HEK293 (cell line): ENCODE data around the gene SLC16A10.
"Not testable (repeated sequence)": the region's sequence is repeated elsewhere in the genome, so short reads cannot be mapped to it uniquely, and the experiment has no call there.

Source experiments
- CTCF ChIA-PET: fragments of 350-600 bp; formaldehyde crosslinking; extraction: SDS; loops from one replicate; lab custom pipeline; 2021; ENCODE audit warnings: antibody characterized with exemption; lab: Yijun Ruan, JAX
- POLR2A ChIA-PET: fragments of 300-600 bp; formaldehyde crosslinking; extraction: SDS; loops from one replicate; lab custom pipeline; 2020; ENCODE audit warnings: antibody characterized with exemption, inconsistent platforms; lab: Yijun Ruan, JAX
- H3K27ac ChIP-seq: fragments of 200-500 bp; sonication (Bioruptor generic); 2 replicates; pipeline ENCODE4 v1.5.1; 2014; ENCODE audit warnings: low read depth, low read length, control low read depth, inconsistent platforms; ENCODE audit errors: extremely low read depth
- H3K36me3 ChIP-seq, 2 experiments: fragments of 200-500 bp in 1 of 2; sonication (Bioruptor generic) in 1 of 2; 1 replicate in 1 of 2; 2 replicates in 1 of 2; pipeline ENCODE4 v1.5.1; 2014 to 2017; ENCODE audit warnings: inconsistent platforms in 2 of 2, low read length in 2 of 2; ENCODE audit not compliant: control insufficient read depth in 2 of 2, insufficient read depth in 1 of 2
- H3K4me1 ChIP-seq: fragments of 200-500 bp; sonication (Bioruptor generic); 2 replicates; pipeline ENCODE4 v1.5.1; 2014; ENCODE audit warnings: mild to moderate bottlenecking, low read length, inconsistent platforms; ENCODE audit not compliant: control insufficient read depth, insufficient read depth
- H3K4me3 ChIP-seq: 2 replicates; pipeline ENCODE4 v1.5.1; 2011; ENCODE audit warnings: low read depth, mild to moderate bottlenecking, control low read depth, low read length, moderate library complexity
- H3K9me3 ChIP-seq: fragments of 200-500 bp; sonication (Bioruptor generic); 2 replicates; pipeline ENCODE4 v1.5.1; 2014; ENCODE audit warnings: low read depth, low read length, inconsistent platforms; ENCODE audit not compliant: control insufficient read depth, insufficient read depth
- BCL11A ChIP-seq: fragments of 450-650 bp; formaldehyde crosslinking; IDR thresholded peaks from 2 replicates; pipeline ENCODE4 v1.5.1; 2016; ENCODE audit warnings: low read depth, missing biosample characterization, missing genetic modification characterization
- CTCF ChIP-seq: fragments of 450-650 bp; formaldehyde crosslinking; IDR thresholded peaks from 2 replicates; pipeline ENCODE4 v1.5.1; 2016; ENCODE audit warnings: missing biosample characterization, missing genetic modification characterization
- ELK4 ChIP-seq: IDR thresholded peaks from 2 replicates; pipeline ENCODE4 v1.6.1; 2011; ENCODE audit warnings: mild to moderate bottlenecking, low read depth, low read length, borderline replicate concordance
- KLF8 ChIP-seq: fragments of 450-650 bp; formaldehyde crosslinking; IDR thresholded peaks from 2 replicates; pipeline ENCODE4 v1.5.1; 2016; ENCODE audit warnings: missing biosample characterization, missing genetic modification characterization
- SALL2 ChIP-seq: fragments of 450-650 bp; formaldehyde crosslinking; IDR thresholded peaks from 2 replicates; pipeline ENCODE4 v1.5.0; 2017; ENCODE audit warnings: missing biosample characterization, mild to moderate bottlenecking, missing genetic modification characterization, borderline replicate concordance
- SETDB1 ChIP-seq: IDR thresholded peaks from one replicate; pipeline ENCODE4 v1.6.1; 2017; ENCODE audit warnings: mild to moderate bottlenecking, low read length, moderate library complexity, mixed read lengths; ENCODE audit not compliant: insufficient read length
- TRIM28 ChIP-seq: IDR thresholded peaks from 2 replicates; pipeline ENCODE4 v1.6.1; 2011; ENCODE audit warnings: low read length, control low read depth, borderline replicate concordance
- YY1 ChIP-seq: fragments of 450-650 bp; formaldehyde crosslinking; IDR thresholded peaks from 2 replicates; pipeline ENCODE4 v1.5.1; 2018; ENCODE audit warnings: missing biosample characterization, missing genetic modification characterization
- ZNF10 ChIP-seq: fragments of 450-650 bp; formaldehyde crosslinking; IDR thresholded peaks from 2 replicates; pipeline ENCODE4 v1.5.1; 2017; ENCODE audit warnings: missing biosample characterization, missing genetic modification characterization
- ZNF121 ChIP-seq: fragments of 450-650 bp; formaldehyde crosslinking; IDR thresholded peaks from 2 replicates; pipeline ENCODE4 v1.5.1; 2016; ENCODE audit warnings: missing biosample characterization, missing genetic modification characterization
- ZNF184 ChIP-seq: fragments of 450-650 bp; IDR thresholded peaks from 2 replicates; pipeline ENCODE4 v1.5.1; 2018; ENCODE audit warnings: missing biosample characterization, mild to moderate bottlenecking, missing genetic modification characterization
- ZNF266 ChIP-seq: fragments of 450-650 bp; formaldehyde crosslinking; IDR thresholded peaks from 2 replicates; pipeline ENCODE4 v1.5.1; 2016; ENCODE audit warnings: missing biosample characterization, missing genetic modification characterization, low read depth
- ZNF473 ChIP-seq: fragments of 450-650 bp; formaldehyde crosslinking; IDR thresholded peaks from 2 replicates; pipeline ENCODE4 v1.5.1; 2017; ENCODE audit warnings: missing biosample characterization, missing genetic modification characterization
- ZNF510 ChIP-seq: fragments of 450-650 bp; formaldehyde crosslinking; IDR thresholded peaks from 2 replicates; pipeline ENCODE4 v1.5.1; 2018; ENCODE audit warnings: mild to moderate bottlenecking, missing genetic modification characterization, missing biosample characterization; ENCODE audit not compliant: insufficient replicate concordance
- ZNF560 ChIP-seq: fragments of 450-650 bp; formaldehyde crosslinking; IDR thresholded peaks from 2 replicates; pipeline ENCODE4 v1.5.1; 2017; ENCODE audit warnings: missing biosample characterization, missing genetic modification characterization, borderline replicate concordance
- ZNF561 ChIP-seq: fragments of 450-650 bp; IDR thresholded peaks from 2 replicates; pipeline ENCODE4 v1.5.1; 2018; ENCODE audit warnings: missing biosample characterization, missing genetic modification characterization, borderline replicate concordance
- ZNF585B ChIP-seq: fragments of 450-650 bp; formaldehyde crosslinking; IDR thresholded peaks from 2 replicates; pipeline ENCODE4 v1.5.1; 2016; ENCODE audit warnings: missing biosample characterization, missing genetic modification characterization
- ZNF600 ChIP-seq: fragments of 450-650 bp; formaldehyde crosslinking; IDR thresholded peaks from 2 replicates; pipeline ENCODE4 v1.5.1; 2016; ENCODE audit warnings: missing biosample characterization, missing genetic modification characterization
- ZNF621 ChIP-seq: fragments of 450-650 bp; formaldehyde crosslinking; IDR thresholded peaks from 2 replicates; pipeline ENCODE4 v1.5.1; 2017; ENCODE audit warnings: missing biosample characterization, missing genetic modification characterization
- ZNF654 ChIP-seq: fragments of 450-650 bp; formaldehyde crosslinking; IDR thresholded peaks from 2 replicates; pipeline ENCODE4 v1.5.1; 2016; ENCODE audit warnings: low read depth, missing biosample characterization, missing genetic modification characterization
- ZNF768 ChIP-seq: fragments of 450-650 bp; formaldehyde crosslinking; IDR thresholded peaks from 2 replicates; pipeline ENCODE4 v1.5.1; 2018; ENCODE audit warnings: missing biosample characterization, mild to moderate bottlenecking, missing genetic modification characterization
- ZNF843 ChIP-seq: fragments of 450-650 bp; formaldehyde crosslinking; IDR thresholded peaks from 2 replicates; pipeline ENCODE4 v1.5.1; 2016; ENCODE audit warnings: missing biosample characterization, missing genetic modification characterization

SLC16A10 gene

GRCh38 chr6:111254004-111254778 lies 166.9 kb downstream of the SLC16A10 start:
- H3K4me1 ChIP-seq: no peaks in the 10 kb centered on the region
- H3K4me3 ChIP-seq: no peak overlapping the region
- H3K27ac ChIP-seq: no peak overlapping the region
- CTCF ChIA-PET: interaction anchor here (0.6 to 0.9 kb wide), 4 partner anchors 224 to 788 kb away, joined by 3 to 4 read pairs (median 3); no protein-coding TSS in a partner anchor
- H3K9me3 ChIP-seq: no peaks in the 10 kb centered on the region
- no peak for TF ChIP-seq ZNF621 (tag by site-specific recombination)
- TF ChIP-seq ZNF121 (tag by site-specific recombination): no peak
- POLR2A ChIA-PET: interaction anchor here (0.6 kb wide), 1 partner anchor 222 kb away, joined by 4 read pairs; no protein-coding TSS in a partner anchor
- no peaks in the 10 kb centered on the region for H3K36me3 ChIP-seq

GRCh38 chr6:111254779-111255166 lies 167.5 kb downstream of the SLC16A10 start:
- H3K27ac ChIP-seq: no peak overlapping the region
- TF ChIP-seq SETDB1 (no peak), ZNF184 (tag by site-specific recombination) (no peak), ZNF473 (no peak), KLF8 (no peak), SALL2 (no peak), YY1 (tag by site-specific recombination) (no peak), ZNF768 (tag by site-specific recombination) (no peak), ZNF510 (no peak), ZNF585B (tag by site-specific recombination) (no peak), TRIM28 (no peak), ZNF10 (no peak), ELK4 (no peak), ZNF600 (tag by site-specific recombination) (no peak), BCL11A (tag by site-specific recombination) (no peak)
- TF ChIP-seq, all 188 proteins: peak for 0
- POLR2A ChIA-PET: interaction anchor here (0.6 kb wide), 1 partner anchor 223 kb away, joined by 4 read pairs; no protein-coding TSS in a partner anchor
- no peaks in the 10 kb centered on the region for H3K4me1 ChIP-seq
- H3K4me3 ChIP-seq: no peak overlapping the region
- CTCF ChIA-PET: interaction anchor here (0.6 kb wide), 1 partner anchor 223 kb away, joined by 3 read pairs; no protein-coding TSS in a partner anchor
- H3K9me3 ChIP-seq: no peaks in the 10 kb centered on the region
- H3K36me3 ChIP-seq: no peaks in the 10 kb centered on the region

GRCh38 chr6:111255838-111256237 lies 168.5 kb downstream of the SLC16A10 start:
- H3K27ac ChIP-seq, POLR2A ChIA-PET, H3K4me3 ChIP-seq, H3K36me3 ChIP-seq, H3K9me3 ChIP-seq, H3K4me1 ChIP-seq: not testable (repeated sequence)
- CTCF ChIA-PET: interaction anchor here (0.6 to 1.4 kb wide), 9 partner anchors 12 to 788 kb away, joined by 3 to 5 read pairs (median 4); no protein-coding TSS in a partner anchor

- Histone ChIP-seq H3K27ac (no peak overlapping the region), H3K9me3 (no peaks in the 10 kb centered on the region), H3K36me3 (no peaks in the 10 kb centered on the region), H3K4me3 (no peak overlapping the region), H3K4me1 (no peaks in the 10 kb centered on the region)
- POLR2A ChIA-PET: interaction anchor here (0.7 kb wide), 1 partner anchor 210 kb away, joined by 5 read pairs; no protein-coding TSS in a partner anchor
- CTCF ChIA-PET: interaction anchor here (0.6 to 1.4 kb wide), 19 partner anchors 13 to 787 kb away, joined by 3 to 6 read pairs (median 3); partner anchors contain the start of gene TRAF3IP2
- TF ChIP-seq ZNF561 (tag by site-specific recombination) (no peak), ZNF560 (tag by site-specific recombination) (no peak), ZNF266 (no peak), CTCF (tag by site-specific recombination) (peak; percentile 21; the same call in 1 of the 2 replicates), ZNF654 (tag by site-specific recombination) (peak; percentile 41), ZNF843 (tag by site-specific recombination) (no peak)
These were observed 169.3 kb downstream of the SLC16A10 start for GRCh38 chr6:111256646-111257045.
